Keratinocyte (primary cell): ENCODE measurements around the gene FNDC3B.

ENCODE experiments used
- EZH2 ChIP-seq: IDR thresholded peaks from one replicate; pipeline ENCODE4 v1.6.1; 2012; ENCODE audit warnings: inconsistent platforms, mild to moderate bottlenecking, low read length, moderate library complexity
- TF ChIP-seq, protein P1 (sequence below), 3 experiments: IDR thresholded peaks in 1 of 3; conservative IDR thresholded peaks in 1 of 3; optimal IDR thresholded peaks in 1 of 3; 2 replicates in 2 of 3; 3 replicates in 1 of 3; pipeline versions ENCODE3 to v1.5.1; 2011; ENCODE audit warnings: low read length in 3 of 3, mild to moderate bottlenecking in 3 of 3, moderate library complexity in 2 of 3, control low read depth in 1 of 3, inconsistent platforms in 1 of 3; ENCODE audit not compliant: insufficient read depth in 2 of 3; ENCODE audit errors: extremely low read depth in 1 of 3

GRCh38 chr3:172233474-172234277, 194.3 kb downstream of the FNDC3B start:
- no peak for TF ChIP-seq EZH2
- TF ChIP-seq, protein P1, sequence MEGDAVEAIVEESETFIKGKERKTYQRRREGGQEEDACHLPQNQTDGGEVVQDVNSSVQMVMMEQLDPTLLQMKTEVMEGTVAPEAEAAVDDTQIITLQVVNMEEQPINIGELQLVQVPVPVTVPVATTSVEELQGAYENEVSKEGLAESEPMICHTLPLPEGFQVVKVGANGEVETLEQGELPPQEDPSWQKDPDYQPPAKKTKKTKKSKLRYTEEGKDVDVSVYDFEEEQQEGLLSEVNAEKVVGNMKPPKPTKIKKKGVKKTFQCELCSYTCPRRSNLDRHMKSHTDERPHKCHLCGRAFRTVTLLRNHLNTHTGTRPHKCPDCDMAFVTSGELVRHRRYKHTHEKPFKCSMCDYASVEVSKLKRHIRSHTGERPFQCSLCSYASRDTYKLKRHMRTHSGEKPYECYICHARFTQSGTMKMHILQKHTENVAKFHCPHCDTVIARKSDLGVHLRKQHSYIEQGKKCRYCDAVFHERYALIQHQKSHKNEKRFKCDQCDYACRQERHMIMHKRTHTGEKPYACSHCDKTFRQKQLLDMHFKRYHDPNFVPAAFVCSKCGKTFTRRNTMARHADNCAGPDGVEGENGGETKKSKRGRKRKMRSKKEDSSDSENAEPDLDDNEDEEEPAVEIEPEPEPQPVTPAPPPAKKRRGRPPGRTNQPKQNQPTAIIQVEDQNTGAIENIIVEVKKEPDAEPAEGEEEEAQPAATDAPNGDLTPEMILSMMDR (optimal IDR thresholded peaks at IDR 0.05 in 1 of 3, IDR thresholded peaks at IDR 0.05 in 1 of 3, conservative IDR thresholded peaks at IDR 0.05 in 1 of 3; ENCODE audit: extremely low read depth in 1 of 3, insufficient read depth in 2 of 3, low read length in 3 of 3) = no peak
